SJCRH30 (cell line): Measurements from ENCODE around the gene NFAT5. TPM values are rescaled to one million over a fixed set of nuclear protein-coding genes. Genes with fewer than 3 reads are reported as not detected.
A peak's percentile ranks its signal among the peaks of the same experiment; 100 is the strongest.
"Not testable (repeated sequence)": the region's sequence is repeated elsewhere in the genome, so short reads cannot be mapped to it uniquely, and the experiment has no call there.

Experiments used
- DNase-seq, 2 experiments: peaks; one replicate each; pipeline ENCODE4 v3.0.0-alpha.2; 2015 to 2020
- H3K27ac ChIP-seq: fragments of 250-450 bp; sonication (Bioruptor Pico); 2 replicates; pipeline ENCODE4 v1.5.1; 2020; ENCODE audit warnings: mild to moderate bottlenecking, moderate library complexity
- H3K27me3 ChIP-seq: fragments of 250-450 bp; sonication (Bioruptor Pico); 2 replicates; pipeline ENCODE4 v1.5.1; 2020; ENCODE audit warnings: mild to moderate bottlenecking, moderate library complexity
- H3K36me3 ChIP-seq: fragments of 250-450 bp; sonication (Bioruptor Pico); 2 replicates; pipeline ENCODE4 v1.5.1; 2020; ENCODE audit warnings: mild to moderate bottlenecking, moderate library complexity
- H3K4me1 ChIP-seq: fragments of 250-450 bp; sonication (Bioruptor Pico); 2 replicates; pipeline ENCODE4 v1.5.1; 2020; ENCODE audit warnings: mild to moderate bottlenecking, moderate library complexity
- H3K4me3 ChIP-seq: fragments of 250-450 bp; sonication (Bioruptor Pico); 2 replicates; pipeline ENCODE4 v1.5.1; 2020; ENCODE audit warnings: mild to moderate bottlenecking, moderate library complexity
- H3K9me3 ChIP-seq: fragments of 250-450 bp; sonication (Bioruptor Pico); replicated peaks from 2 replicates; pipeline ENCODE4 v1.5.1; 2020; ENCODE audit warnings: mild to moderate bottlenecking, moderate library complexity
- total RNA-seq: library from RNA; depleted of rRNA; stranded (reverse); fragments of >200 nt; shearing (Covaris generic); gene quantifications from 2 replicates; pipeline ENCODE4 v1.2.3, GENCODE V29; 2014

The NFAT5 gene
- total RNA-seq, 1 experiment from 2014 or later: 5.7 TPM

DNA sequence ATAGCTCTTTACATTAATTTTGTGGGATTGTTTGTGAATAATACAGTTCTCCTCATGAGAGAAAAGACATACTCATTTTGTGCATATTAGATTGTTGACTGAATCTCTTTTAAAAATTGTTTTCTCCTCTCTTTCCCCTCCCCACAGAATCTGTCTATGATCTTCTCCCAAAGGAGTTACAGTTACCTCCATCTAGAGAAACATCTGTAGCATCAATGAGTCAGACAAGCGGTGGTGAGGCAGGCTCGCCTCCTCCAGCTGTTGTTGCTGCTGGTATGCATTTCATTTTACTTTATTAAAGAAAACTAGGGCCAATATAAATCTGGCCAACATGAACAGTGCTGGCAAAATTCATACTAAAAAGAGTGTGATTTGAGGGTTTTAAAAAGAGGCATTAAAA is 60.5 kb downstream of the NFAT5 start:
- Histone ChIP-seq H3K4me3 (no peak overlapping the region), H3K27me3 (no peaks in the 10 kb centered on the region), H3K4me1 (0 out of 2 replicates have a peak, but pooled peaks cover 3% of the 10 kb centered on the region), H3K27ac (no peak overlapping the region), H3K36me3 (no peaks in the 10 kb centered on the region), H3K9me3 (no peaks in the 10 kb centered on the region)
- peak; percentile 6 to 20 for DNase-seq

DNA sequence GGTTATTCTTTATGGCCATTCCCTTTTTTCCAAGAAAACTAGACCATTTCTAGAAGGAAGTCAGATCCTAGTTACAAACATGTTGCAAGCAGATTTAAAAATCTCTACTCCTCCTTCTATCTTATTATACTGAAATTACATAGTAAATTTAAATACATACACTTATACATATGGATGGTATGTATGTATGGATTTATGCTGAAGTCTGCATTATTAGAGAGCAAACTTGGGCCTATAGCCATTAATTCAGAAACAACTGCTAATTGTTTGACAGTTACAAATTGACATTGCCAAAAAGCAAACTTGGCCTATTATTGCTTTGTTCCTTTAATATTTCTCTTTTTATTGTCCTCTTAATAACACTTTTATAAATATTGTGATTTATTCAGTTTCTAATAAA is 67.1 kb downstream of the NFAT5 start:
- DNase-seq: no peak
- Histone ChIP-seq H3K27me3 (no peaks in the 10 kb centered on the region), H3K4me1 (no peaks in the 10 kb centered on the region), H3K4me3 (no peak overlapping the region), H3K27ac (no peak overlapping the region), H3K9me3 (no peaks in the 10 kb centered on the region), H3K36me3 (no peaks in the 10 kb centered on the region)

DNA sequence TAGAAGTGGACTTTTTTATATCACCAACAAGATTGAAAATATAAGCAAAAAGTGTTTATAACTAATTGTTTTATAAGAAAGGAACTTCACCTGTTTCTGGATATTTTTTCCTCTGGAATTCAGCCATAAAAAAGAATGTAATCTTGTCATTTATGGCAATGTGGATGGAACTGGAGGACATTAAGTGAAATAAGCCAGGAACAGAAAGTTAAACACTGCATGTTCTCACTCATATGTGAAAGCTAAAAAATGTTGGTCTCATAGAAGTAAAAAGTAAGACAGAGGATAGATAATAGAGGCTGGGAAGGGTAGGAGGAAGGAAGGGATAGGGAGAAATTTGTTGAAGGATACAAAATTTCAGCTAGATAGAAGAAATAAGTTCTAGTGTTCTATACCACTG is 67.6 kb downstream of the NFAT5 start:
- Histone ChIP-seq H3K27ac (no peak overlapping the region), H3K4me3 (no peak overlapping the region), H3K4me1 (no peaks in the 10 kb centered on the region), H3K36me3 (no peaks in the 10 kb centered on the region), H3K27me3 (no peaks in the 10 kb centered on the region), H3K9me3 (no peaks in the 10 kb centered on the region)
- no peak for DNase-seq

DNA sequence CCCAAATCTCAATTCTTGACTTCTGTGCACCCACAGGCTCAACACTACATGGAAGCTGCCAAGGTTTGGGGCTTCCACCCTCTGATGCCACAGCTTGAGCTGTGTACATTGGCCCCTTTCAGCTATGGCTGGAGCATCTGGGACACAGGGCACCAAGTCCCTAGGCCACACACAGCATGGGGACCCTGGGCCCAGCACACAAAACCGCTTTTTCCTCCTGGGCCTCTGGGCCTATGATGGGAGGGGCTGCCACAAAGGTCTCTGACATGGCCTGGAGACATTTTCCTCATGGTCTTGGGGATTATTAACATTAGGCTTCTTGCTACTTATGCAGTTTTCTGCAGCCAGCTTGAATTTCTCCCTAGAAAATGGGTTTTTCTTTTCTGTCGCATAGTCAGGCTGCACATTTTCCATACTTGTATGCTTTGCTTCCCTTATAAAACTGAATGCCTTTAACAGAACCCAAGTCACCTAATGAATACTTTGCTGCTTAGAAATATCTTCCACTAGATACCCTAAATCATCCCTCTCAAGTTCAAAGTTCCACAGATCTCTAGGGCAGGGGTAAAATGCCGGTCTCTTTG is 70.9 kb downstream of the NFAT5 start:
- H3K27me3 ChIP-seq, H3K36me3 ChIP-seq, DNase-seq, H3K4me1 ChIP-seq, H3K27ac ChIP-seq, H3K9me3 ChIP-seq, H3K4me3 ChIP-seq: not testable (repeated sequence)

DNA sequence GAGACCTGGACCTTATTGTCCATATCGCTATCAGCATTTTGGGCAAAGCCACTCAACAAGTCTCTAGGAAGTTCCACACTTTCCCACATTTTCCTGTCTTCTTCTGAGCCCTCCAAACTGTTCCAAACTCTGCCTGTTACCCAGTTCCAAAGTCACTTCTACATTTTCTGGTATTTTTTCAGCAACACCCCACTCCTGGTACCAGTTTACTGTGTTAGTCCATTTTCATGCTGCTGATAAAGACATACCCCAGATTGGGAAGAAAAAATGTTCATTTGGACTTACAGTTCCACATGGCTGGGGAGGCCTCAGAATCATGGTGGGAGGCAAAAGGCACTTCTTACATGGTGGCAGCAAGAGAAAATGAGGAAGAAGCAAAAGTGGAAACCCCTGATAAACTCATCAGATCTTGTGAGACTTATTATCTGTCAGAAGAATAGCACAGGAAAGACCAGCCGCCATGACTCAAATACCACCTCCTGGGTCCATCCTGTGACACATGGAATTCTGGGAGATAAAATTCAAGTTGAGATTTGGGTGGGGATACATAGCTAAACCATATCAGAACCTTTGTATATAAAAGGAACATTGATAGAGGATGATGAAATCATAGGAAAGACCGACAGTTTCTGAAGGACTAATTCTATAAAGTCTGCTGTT is 71.6 kb downstream of the NFAT5 start:
- not testable (repeated sequence) for DNase-seq, H3K27me3 ChIP-seq, H3K4me3 ChIP-seq, H3K4me1 ChIP-seq, H3K36me3 ChIP-seq, H3K9me3 ChIP-seq, H3K27ac ChIP-seq

DNA sequence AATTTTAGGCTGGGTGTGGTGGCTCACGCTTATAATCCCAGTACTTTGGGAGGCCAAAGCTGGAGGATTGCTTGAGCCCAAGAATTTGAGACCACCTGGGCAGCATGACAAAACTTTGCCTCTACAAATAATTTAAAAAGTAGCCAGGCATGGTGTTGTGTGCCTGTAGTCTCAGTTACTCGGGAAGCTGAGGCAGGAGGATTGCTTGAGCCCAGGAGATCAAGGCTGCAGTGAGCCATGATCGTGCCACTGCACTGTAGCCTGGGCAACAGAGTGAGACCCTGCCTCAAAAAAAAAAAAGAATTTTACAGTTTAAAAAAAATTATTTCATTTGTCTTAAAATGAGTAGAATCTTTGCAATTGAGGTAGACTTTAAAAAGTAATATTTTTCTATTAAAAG is 78.2 kb downstream of the NFAT5 start:
- not testable (repeated sequence) for DNase-seq, H3K27ac ChIP-seq, H3K9me3 ChIP-seq, H3K36me3 ChIP-seq, H3K27me3 ChIP-seq, H3K4me1 ChIP-seq, H3K4me3 ChIP-seq

DNA sequence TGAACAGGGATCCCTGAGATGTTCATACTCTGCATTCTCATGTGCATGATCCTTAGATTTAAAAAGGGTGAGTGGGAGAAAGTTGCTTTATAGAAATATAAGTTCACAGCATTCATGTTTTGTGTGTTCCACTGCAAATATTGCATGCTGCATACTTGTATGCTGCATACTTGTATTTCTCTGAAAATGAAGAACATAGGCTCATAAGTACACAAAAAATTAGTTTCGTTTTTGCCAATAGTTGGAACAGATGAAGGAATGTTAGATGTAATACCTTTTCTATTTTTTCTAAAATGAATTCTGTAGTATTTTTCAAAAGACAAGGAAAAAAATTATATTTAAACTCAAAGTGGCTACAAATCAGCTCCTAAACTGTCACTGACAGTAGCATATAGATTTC is 79.0 kb downstream of the NFAT5 start:
- Histone ChIP-seq H3K27ac (no peak overlapping the region), H3K27me3 (no peaks in the 10 kb centered on the region), H3K4me3 (no peak overlapping the region), H3K9me3 (no peaks in the 10 kb centered on the region), H3K36me3 (no peaks in the 10 kb centered on the region), H3K4me1 (no peaks in the 10 kb centered on the region)
- DNase-seq: no peak

DNA sequence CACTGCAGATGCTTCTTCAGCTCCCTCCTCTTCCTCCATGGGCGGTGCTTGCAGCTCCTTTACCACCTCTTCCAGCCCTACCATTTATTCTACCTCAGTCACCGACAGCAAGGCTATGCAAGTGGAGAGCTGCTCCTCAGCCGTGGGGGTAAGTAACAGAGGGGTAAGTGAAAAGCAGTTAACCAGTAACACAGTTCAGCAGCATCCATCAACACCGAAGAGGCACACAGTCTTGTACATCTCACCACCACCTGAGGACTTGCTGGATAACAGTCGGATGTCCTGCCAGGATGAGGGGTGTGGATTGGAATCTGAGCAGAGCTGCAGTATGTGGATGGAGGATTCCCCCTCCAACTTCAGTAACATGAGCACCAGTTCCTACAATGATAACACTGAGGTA is 81.3 kb downstream of the NFAT5 start:
- no peaks in the 10 kb centered on the region for H3K9me3 ChIP-seq
- no peak for DNase-seq
- peaks cover 2% of the 10 kb centered on the region; the same call in 1 of the 2 replicates for H3K36me3 ChIP-seq
- H3K4me1 ChIP-seq: no peaks in the 10 kb centered on the region
- H3K4me3 ChIP-seq: no peak overlapping the region
- no peak overlapping the region for H3K27ac ChIP-seq
- H3K27me3 ChIP-seq: no peaks in the 10 kb centered on the region

DNA sequence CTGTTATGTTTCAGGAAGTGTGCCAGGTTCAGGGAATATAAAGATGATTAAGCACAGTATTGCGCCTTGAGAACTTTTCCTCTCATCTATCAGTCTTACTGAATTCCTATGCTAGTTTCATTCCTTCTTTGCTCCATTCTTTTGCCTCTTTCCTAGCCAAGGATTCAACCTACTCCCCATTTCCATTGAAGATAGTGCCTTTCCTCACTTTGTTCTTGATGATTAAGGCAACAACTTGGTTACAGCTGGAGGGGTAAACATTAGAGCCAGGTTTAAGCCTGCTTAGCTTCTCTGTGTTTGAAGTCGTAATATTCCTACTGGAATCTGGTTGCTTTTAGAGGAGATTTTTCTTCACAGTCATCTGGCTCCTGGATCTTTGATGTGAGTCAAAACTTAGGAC is 85.5 kb downstream of the NFAT5 start:
- H3K27me3 ChIP-seq: no peaks in the 10 kb centered on the region
- DNase-seq: peak in 1 of 2 experiments; percentile 0
- H3K4me3 ChIP-seq: no peak overlapping the region
- H3K36me3 ChIP-seq: peaks cover 14% of the 10 kb centered on the region
- H3K9me3 ChIP-seq: no peaks in the 10 kb centered on the region
- H3K4me1 ChIP-seq: no peaks in the 10 kb centered on the region
- no peak overlapping the region for H3K27ac ChIP-seq

DNA sequence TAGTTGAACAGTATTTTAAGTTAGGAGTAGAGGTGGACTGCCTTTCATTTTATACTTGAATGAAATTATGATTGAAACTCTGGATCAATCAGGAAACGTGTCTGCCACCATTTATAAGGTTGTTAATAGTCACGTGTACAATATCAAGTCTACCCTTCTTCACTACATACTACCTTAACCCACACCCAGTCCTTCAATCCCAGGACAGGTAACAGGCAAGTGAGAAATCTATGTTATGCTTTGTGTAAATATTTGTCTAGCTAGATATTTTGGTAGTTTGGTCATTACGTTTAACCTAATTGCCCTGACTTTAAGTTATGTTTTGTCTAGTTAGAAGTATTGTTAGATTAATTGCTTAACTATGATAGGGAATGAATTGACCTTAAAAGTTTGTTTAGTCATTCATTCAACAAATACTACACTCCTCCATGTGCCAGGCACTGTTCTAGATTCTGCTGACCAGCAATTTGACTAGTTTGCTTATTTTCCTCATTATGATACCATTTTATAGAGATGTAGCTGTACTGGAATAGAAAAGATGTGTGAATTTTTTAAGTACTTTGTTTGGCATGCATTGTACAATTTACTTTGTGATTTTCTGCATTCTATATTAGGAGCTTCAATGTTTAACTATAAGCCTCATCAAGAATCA is 88.6 kb downstream of the NFAT5 start:
- Histone ChIP-seq H3K4me3 (no peak overlapping the region), H3K4me1 (no peaks in the 10 kb centered on the region), H3K27me3 (no peaks in the 10 kb centered on the region), H3K27ac (no peak overlapping the region), H3K9me3 (no peaks in the 10 kb centered on the region), H3K36me3 (peaks cover 14% of the 10 kb centered on the region)
- DNase-seq: no peak

DNA sequence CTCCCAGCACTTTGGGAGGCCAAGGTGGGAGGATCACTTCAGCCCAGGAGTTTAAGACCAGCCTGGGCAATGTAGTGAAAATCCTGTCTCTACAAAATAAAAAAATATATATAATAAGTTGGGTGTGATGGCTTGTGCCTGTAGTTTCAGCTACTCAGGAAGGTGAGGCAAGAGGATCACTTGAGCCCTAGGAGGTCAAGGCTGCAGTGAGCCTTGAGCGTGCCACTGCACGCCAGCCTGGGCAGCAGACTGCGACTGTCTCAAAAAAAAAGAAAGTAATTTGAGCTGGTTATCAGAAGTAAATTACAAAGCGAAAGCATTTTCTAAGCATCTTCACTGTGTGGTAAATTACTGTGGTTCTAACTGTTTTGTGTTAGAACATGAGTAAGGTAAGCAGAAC is 94.4 kb downstream of the NFAT5 start:
- Histone ChIP-seq H3K36me3 (0 out of 2 replicates have a peak, but pooled peaks cover 5% of the 10 kb centered on the region), H3K4me3 (no peak overlapping the region), H3K27me3 (no peaks in the 10 kb centered on the region), H3K4me1 (no peaks in the 10 kb centered on the region), H3K27ac (no peak overlapping the region), H3K9me3 (no peaks in the 10 kb centered on the region)
- no peak for DNase-seq

DNA sequence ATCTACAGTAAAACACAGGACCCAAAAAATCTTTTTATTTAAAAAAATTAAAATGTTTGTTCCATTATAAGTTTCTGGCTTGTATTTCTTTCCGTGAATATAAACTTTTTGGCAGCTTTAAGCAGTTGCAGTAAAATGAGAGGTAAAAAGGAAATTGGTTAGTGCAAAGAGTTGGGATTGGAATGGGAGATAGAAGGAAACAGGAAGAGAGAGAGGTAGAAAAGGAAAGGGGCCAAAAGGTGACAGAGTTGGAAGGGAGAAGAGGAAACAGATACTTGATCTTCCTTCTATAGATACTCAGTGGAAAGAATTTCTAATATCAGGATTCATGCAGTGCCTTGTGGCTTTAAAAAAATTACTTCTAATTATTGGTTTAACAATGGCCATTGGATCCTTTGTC is 97.1 kb downstream of the NFAT5 start:
- Histone ChIP-seq H3K4me3 (no peak overlapping the region), H3K36me3 (no peaks in the 10 kb centered on the region), H3K27me3 (no peaks in the 10 kb centered on the region), H3K9me3 (no peaks in the 10 kb centered on the region), H3K4me1 (no peaks in the 10 kb centered on the region), H3K27ac (no peak overlapping the region)
- DNase-seq: no peak

DNA sequence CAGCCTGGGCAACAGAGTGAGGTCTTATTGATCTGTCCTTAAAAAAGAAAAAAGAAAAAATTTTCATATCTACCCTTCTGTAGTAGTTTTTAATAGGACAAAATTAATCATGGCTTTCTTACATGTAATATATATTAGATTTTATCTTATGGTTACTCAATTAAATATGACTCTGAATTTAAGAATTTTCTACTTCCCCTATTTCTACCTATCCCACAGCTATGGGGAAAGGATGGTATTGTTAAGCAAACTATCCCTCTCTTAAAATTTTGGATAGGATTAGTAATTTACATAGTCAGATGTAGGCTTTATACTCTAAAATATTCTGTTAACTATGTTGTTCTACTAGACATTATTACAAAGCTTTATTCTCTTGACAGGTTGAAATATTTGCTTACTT is 98.1 kb downstream of the NFAT5 start:
- no peaks in the 10 kb centered on the region for H3K36me3 ChIP-seq

DNA sequence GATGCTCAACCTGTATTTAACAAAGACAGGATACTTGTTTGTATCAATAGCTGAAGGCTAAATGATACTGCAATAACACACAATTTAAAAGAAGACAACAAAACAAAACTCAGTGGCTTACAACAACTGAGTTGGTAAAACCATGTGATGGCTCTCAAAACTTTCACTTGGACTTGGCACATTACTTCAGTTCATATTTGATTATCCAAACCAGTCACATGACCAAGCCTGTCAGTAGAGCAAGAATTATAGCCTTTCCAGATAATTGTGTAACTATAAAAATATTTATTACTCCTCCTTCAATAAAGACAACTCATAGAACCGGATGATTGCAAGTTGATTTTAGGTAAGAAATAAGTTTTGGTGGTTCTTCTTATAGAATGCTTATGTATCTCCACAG is 103.8 kb downstream of the NFAT5 start:
- no peaks in the 10 kb centered on the region for H3K4me1 ChIP-seq
- H3K27ac ChIP-seq: no peak overlapping the region
- no peaks in the 10 kb centered on the region for H3K36me3 ChIP-seq
- no peak overlapping the region for H3K4me3 ChIP-seq
- no peak for DNase-seq
- H3K27me3 ChIP-seq: no peaks in the 10 kb centered on the region
- no peaks in the 10 kb centered on the region for H3K9me3 ChIP-seq

More for the DNA sequence above, 98.1 kb downstream of the NFAT5 start:
- Histone ChIP-seq H3K9me3 (no peaks in the 10 kb centered on the region), H3K27me3 (no peaks in the 10 kb centered on the region), H3K4me3 (no peak overlapping the region), H3K27ac (no peak overlapping the region), H3K4me1 (no peaks in the 10 kb centered on the region)
- no peak for DNase-seq

DNA sequence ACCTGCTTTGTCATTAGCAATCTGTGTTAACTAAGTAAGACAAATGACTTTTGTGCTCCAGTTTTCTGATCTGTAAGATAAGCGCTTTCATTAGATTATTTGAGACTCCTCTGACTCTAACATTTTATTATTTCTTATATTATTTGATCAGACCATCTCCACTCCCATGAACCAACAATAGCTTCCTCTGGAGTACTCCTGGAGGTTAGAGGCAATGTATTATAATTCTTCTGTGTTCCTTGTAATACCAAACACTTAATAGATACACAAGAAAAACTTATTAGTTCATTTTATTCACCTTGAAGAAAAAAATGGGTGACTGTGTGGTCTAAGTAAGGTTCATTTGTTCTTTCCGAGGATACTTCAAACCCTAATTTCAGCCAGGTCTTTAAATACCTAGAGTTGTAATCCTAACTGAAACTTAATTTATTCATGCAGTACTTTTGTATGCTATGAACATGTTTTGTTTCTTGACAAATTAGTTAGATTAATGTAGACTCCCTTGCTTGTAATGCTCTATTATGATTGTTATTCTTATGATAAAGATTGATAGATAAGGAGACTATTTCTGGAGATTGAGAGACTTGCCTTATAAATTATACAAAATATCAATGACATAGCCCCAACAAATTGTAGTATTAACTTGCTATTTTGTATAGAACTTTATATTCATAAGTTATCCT is 106.7 kb downstream of the NFAT5 start:
- H3K4me1 ChIP-seq: no peaks in the 10 kb centered on the region
- no peak overlapping the region for H3K27ac ChIP-seq
- H3K27me3 ChIP-seq: no peaks in the 10 kb centered on the region
- H3K36me3 ChIP-seq: peaks cover 4% of the 10 kb centered on the region; the same call in 1 of the 2 replicates
- no peak overlapping the region for H3K4me3 ChIP-seq
- no peaks in the 10 kb centered on the region for H3K9me3 ChIP-seq
- DNase-seq: no peak
